ENCODE data around the gene BCL2L1. TPM values are rescaled to one million over a fixed set of nuclear protein-coding genes. Genes with fewer than 3 reads are reported as not detected.

Gene BCL2L1
- total and polyA plus RNA-seq, 7 donors: 34.5 to 204 (median 58.1) TPM

DNA sequence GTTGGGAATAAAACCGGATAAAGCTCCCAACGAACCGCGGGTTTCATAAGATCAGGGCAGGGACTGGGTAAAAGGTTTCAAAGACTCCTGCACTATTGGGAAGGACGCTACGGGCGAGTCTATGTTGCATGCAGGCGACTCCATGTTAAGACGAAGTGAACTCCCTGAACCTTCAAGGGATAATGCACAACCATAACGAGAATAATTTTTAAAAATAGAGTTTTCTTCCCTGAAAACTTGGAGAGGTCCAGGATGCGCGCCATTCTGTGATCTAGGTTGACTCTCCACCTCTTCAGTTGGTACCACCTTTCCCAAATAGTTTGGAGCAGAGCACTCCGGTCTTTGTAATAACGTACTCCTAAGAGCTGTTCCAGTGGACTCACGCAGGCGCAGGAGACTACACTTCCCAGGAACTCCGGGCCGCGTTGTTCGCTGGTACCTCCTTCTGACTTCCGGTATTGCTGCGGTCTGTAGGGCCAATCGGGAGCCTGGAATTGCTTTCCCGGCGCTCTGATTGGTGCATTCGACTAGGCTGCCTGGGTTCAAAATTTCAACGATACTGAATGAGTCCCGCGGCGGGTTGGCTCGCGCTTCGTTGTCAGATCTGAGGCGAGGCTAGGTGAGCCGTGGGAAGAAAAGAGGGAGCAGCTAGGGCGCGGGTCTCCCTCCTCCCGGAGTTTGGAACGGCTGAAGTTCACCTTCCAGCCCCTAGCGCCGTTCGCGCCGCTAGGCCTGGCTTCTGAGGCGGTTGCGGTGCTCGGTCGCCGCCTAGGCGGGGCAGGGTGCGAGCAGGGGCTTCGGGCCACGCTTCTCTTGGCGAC is 16.3 kb upstream of the BCL2L1 start, which contains the start of gene TPX2:
TSS of gene TPX2 (plus strand) at position 562 of the 821 bp plus-strand sequence. CDS start 18,187 bp downstream, outside the sequence.
- Histone ChIP-seq H3K4me3 (peak within 1 kb of the TSS; percentile 79), H3K9me3 (no peaks in the 10 kb centered on the region), H3K27ac (peak within 1 kb of the TSS; percentile 86), H3K36me3 (ENCODE audit: insufficient read depth in 1 of 2, low read depth in 1 of 2) (no peaks in the 10 kb centered on the region), H3K27me3 (ENCODE audit: insufficient read depth in 3 of 3, low read length in 2 of 3) (no peaks in the 10 kb centered on the region), H3K4me1 (peaks cover 10% of the 10 kb centered on the region)
- DNase-seq (peak; percentile 94 to 96), ATAC-seq (peak; percentile 99 to 100 (median 100))
- WGBS, 3 donors: 0 to 1% (median 1%) methylated on average over 54 of the region's 54 CpGs
- TF ChIP-seq CTCF (IDR thresholded peaks at IDR 0.05): no peak
- intact Hi-C loops (cut with DNase I): loop anchor here in 1 of 2 donors (10.0 kb wide), 1 partner anchor 206 kb away; no protein-coding TSS in a partner anchor

DNA sequence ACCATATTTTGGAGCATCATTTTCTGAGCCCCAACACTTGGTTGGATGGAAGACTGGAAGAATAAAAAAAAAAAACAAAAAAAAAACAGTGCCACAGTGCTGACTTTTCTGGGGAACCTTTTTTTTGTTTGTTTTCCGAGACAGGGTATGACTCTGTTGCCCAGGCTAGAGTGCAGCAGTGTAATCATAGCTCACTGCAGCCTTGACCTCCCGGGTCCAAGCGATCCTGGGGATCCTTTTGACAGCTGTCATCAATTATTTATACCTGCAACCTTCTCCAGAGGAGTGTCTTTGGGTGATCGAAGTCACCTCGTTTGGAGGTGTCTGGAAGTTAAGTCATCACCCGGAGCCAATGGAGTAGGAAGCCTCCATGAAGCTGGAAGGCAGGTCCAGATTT is 8.7 kb upstream of the BCL2L1 start:
- 76 to 79% (median 77%) methylated on average over 6 of the region's 6 CpGs for WGBS, 3 donors
- TF ChIP-seq CTCF (IDR thresholded peaks at IDR 0.05): no peak
- no peaks in the 10 kb centered on the region for H3K9me3 ChIP-seq
- H3K27me3 ChIP-seq (ENCODE audit: insufficient read depth in 3 of 3, low read length in 2 of 3): no peaks in the 10 kb centered on the region
- H3K36me3 ChIP-seq (ENCODE audit: insufficient read depth in 1 of 2, low read depth in 1 of 2): no peaks in the 10 kb centered on the region
- H3K4me1 ChIP-seq: no peaks in the 10 kb centered on the region
- ATAC-seq (no peak), DNase-seq (no peak)
- no peak overlapping the region for H3K4me3 ChIP-seq
- intact Hi-C loops (cut with DNase I): loop anchor here in 1 of 2 donors (10.0 kb wide), 1 partner anchor 213 kb away; no protein-coding TSS in a partner anchor
- H3K27ac ChIP-seq: no peak overlapping the region

DNA sequence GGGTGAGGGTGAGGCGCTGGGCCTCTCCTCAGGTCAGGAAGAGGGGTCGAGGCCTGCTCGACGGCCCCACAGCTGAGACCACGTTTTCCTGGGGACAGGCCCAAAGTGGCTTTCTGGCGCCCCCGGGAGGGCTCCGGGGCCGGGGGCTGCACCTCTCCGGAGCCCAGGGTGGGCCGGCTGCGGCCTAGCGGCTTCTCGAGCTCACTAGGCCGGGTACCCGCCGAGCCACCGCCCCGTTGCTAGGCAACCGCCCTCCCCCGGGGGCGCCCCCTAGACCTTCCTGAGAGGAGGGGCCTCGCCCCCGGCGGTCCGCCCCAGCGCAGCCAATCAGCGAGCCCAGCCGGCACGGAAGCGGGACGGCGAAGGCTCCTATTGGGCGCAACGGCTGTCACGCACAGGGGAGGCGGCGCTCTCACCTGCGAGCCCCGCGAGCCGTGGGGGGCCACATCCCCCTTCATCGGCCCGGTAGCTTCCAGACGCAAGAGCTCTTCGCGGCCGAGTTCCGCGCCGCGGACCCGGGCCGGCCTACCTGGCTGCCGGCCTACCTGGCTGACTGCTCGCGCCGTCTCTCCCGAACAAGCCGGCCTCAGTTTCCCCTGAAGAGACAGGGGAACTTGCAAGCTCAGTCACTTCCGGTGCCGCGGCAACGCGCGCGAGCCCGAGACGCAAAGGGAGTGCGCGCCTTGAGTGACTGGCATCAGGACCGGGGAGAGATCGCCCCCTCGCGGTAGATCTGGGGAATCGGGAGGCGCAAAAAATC is 831 bp upstream of the BCL2L1 start:
- peak; percentile 96 for TF ChIP-seq CTCF (IDR thresholded peaks at IDR 0.05)
- H3K4me3 ChIP-seq: peak overlapping the region; percentile 85
- intact Hi-C loops (cut with DNase I): loop anchor here (1.0 to 10.0 kb wide), 4 partner anchors 15 to 311 kb away; no protein-coding TSS in a partner anchor
- H3K27me3 ChIP-seq (ENCODE audit: insufficient read depth in 3 of 3, low read length in 2 of 3): no peaks in the 10 kb centered on the region
- 0 to 1% (median 0%) methylated on average over 51 to 77 of the region's 77 CpGs for WGBS, 3 donors
- peak overlapping the region; percentile 98 for H3K27ac ChIP-seq
- ATAC-seq: peak; percentile 92 to 94 (median 93)
- H3K9me3 ChIP-seq: no peaks in the 10 kb centered on the region
- peak; percentile 99 for DNase-seq
- peaks cover 21% of the 10 kb centered on the region for H3K4me1 ChIP-seq
- peaks cover 5 to 32% of the 10 kb centered on the region in 2 donors for H3K36me3 ChIP-seq (ENCODE audit: insufficient read depth in 1 of 2, low read depth in 1 of 2)

GRCh38 chr20:31723069-31723318 is 326 bp upstream of the BCL2L1 start:
- Histone ChIP-seq H3K27ac (peak overlapping the region; percentile 98), H3K4me3 (peak overlapping the region; percentile 85), H3K9me3 (no peaks in the 10 kb centered on the region), H3K4me1 (peaks cover 25% of the 10 kb centered on the region), H3K27me3 (ENCODE audit: insufficient read depth in 3 of 3, low read length in 2 of 3) (no peaks in the 10 kb centered on the region), H3K36me3 (ENCODE audit: insufficient read depth in 1 of 2, low read depth in 1 of 2) (peaks cover 5 to 36% of the 10 kb centered on the region in 2 donors)
- WGBS, 3 donors: 0 to 1% (median 1%) methylated on average over 10 of the region's 10 CpGs
- no peak for TF ChIP-seq CTCF (IDR thresholded peaks at IDR 0.05)
- intact Hi-C loops (cut with DNase I): loop anchor here (2.0 to 10.0 kb wide), 3 partner anchors 14 to 312 kb away; no protein-coding TSS in a partner anchor
- ATAC-seq (no peak), DNase-seq (no peak)

Data from psoas muscle (tissue), 8 donors.